Epithelial cell of esophagus (primary cell): ENCODE measurements around the gene RTEL1.
A peak's percentile ranks its signal among the peaks of the same experiment; 100 is the strongest.
"Not testable (repeated sequence)": the region's sequence is repeated elsewhere in the genome, so short reads cannot be mapped to it uniquely, and the experiment has no call there.

Source experiments
- DNase-seq: peaks from one replicate; pipeline ENCODE4 v3.0.0; 2010; ENCODE audit warnings: low read depth
- H3K4me3 ChIP-seq: 2 replicates; pipeline ENCODE4 v1.5.1; 2011; ENCODE audit warnings: mild to moderate bottlenecking, low read length, control low read depth
- TF ChIP-seq, protein P1 (sequence below): IDR thresholded peaks from 2 replicates; pipeline ENCODE4 v1.5.1; 2011; ENCODE audit warnings: low read depth, mild to moderate bottlenecking, low read length, control low read depth, inconsistent platforms; ENCODE audit not compliant: insufficient read depth; ENCODE audit errors: missing control alignments

The RTEL1 gene

DNA sequence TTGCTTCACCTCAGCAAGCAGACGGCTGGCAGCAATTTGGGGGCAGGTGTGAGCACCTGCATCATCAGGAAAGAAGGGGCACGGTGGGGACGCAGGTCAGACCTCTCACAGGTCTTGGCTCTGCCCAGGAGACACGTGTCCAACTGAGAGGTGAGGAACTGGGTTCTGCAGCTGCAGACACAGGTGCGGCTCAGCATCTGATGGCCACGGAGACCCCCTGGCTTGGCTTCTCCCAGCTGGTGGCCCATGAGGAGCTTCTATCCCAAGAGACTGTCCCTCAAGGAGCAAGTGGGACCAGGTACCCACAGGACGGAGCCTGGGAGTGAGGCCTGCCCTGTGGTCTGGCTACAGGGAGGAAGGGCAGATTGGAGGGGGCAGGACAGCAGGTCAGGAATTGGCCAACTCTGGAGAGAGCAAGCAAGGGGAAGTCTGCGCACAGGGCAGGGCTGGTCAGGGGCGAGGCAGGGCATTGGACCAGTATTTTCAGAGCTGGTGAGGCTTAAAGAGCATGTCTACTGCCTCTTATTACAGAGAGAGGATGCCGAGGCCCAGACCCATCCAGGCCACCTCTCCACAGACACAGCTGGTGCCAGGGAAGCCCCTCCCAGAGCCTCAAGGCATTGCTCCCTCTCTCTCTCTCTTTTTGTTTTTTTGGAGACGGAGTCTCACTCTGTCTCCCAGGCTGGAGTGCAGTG, 9.1 kb upstream of the RTEL1 start:
- no peak overlapping the region for H3K4me3 ChIP-seq
- TF ChIP-seq, protein P1, sequence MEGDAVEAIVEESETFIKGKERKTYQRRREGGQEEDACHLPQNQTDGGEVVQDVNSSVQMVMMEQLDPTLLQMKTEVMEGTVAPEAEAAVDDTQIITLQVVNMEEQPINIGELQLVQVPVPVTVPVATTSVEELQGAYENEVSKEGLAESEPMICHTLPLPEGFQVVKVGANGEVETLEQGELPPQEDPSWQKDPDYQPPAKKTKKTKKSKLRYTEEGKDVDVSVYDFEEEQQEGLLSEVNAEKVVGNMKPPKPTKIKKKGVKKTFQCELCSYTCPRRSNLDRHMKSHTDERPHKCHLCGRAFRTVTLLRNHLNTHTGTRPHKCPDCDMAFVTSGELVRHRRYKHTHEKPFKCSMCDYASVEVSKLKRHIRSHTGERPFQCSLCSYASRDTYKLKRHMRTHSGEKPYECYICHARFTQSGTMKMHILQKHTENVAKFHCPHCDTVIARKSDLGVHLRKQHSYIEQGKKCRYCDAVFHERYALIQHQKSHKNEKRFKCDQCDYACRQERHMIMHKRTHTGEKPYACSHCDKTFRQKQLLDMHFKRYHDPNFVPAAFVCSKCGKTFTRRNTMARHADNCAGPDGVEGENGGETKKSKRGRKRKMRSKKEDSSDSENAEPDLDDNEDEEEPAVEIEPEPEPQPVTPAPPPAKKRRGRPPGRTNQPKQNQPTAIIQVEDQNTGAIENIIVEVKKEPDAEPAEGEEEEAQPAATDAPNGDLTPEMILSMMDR, result no peak
- no peak for DNase-seq

DNA sequence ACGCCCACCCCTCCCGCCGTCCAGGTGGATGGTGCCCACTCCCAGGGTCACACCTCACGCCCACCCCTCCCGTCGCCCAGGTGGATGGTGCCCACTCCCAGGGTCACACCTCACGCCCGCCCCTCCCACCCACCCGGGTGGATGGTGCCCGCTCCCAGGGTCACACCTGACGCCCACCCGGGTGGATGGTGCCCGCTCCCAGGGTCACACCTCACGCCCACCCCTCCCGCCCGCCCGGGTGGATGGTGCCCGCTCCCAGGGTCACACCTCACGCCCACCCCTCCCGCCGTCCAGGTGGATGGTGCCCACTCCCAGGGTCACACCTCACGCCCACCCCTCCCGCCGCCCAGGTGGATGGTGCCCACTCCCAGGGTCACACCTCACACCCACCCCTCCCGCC, 7.6 kb upstream of the RTEL1 start:
- DNase-seq, H3K4me3 ChIP-seq: not testable (repeated sequence)

DNA sequence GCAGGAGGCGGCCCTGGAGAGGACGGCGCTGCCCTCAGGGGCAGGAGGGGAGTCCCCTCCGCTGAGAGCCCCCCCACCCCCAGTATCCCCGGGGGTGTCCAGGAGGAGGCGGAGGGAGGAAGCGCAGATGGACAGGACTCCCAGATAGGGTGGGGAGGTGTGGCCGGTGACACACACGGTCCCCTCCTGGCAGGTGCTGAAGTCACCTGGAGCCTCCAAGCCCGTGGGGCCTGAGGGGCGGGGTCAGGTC, 6.2 kb upstream of the RTEL1 start:
- no peak for DNase-seq
- TF ChIP-seq, protein P1, result no peak
- no peak overlapping the region for H3K4me3 ChIP-seq

DNA sequence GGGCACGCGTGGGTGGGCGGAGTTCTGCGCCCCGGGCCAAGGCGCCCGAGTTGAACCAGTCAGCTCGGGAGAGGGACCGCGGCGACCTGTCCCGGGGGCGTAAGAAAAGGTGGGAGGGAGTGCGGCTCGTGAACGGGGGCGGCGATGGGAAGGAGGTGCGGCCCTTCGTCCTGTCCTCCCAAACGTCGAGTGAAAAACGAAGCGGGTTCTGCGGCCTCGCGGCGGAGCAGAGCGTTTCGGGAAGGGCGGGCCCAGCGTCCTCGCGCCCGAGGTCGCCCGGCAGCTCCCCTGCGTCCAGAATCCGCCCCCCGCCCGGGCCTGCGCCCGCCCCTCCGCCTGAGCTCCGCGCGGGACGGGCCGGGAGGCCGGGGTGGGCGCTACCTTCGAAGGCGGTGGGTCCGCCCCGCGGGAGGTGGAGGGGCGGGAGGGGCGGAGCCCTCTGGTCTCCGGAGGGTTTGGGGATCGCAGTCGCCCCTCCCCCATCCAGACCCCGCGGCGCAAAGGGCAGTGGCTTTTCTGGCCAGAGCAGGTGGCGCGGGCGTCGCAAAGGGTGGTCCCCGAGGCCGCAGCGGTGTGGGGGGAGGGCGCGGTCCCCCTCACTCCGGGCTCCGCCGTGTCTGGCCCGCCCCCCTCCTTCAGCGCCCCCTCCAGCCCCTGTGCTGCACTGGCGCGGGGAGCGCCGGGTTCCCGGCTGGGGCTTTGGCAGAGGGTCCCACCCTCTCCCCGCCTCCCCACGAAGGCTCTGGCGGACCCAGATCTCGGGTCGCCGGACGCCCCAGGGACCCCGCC, 5.7 kb upstream of the RTEL1 start:
- TF ChIP-seq, protein P1, result no peak
- no peak overlapping the region for H3K4me3 ChIP-seq
- DNase-seq, result no peak

DNA sequence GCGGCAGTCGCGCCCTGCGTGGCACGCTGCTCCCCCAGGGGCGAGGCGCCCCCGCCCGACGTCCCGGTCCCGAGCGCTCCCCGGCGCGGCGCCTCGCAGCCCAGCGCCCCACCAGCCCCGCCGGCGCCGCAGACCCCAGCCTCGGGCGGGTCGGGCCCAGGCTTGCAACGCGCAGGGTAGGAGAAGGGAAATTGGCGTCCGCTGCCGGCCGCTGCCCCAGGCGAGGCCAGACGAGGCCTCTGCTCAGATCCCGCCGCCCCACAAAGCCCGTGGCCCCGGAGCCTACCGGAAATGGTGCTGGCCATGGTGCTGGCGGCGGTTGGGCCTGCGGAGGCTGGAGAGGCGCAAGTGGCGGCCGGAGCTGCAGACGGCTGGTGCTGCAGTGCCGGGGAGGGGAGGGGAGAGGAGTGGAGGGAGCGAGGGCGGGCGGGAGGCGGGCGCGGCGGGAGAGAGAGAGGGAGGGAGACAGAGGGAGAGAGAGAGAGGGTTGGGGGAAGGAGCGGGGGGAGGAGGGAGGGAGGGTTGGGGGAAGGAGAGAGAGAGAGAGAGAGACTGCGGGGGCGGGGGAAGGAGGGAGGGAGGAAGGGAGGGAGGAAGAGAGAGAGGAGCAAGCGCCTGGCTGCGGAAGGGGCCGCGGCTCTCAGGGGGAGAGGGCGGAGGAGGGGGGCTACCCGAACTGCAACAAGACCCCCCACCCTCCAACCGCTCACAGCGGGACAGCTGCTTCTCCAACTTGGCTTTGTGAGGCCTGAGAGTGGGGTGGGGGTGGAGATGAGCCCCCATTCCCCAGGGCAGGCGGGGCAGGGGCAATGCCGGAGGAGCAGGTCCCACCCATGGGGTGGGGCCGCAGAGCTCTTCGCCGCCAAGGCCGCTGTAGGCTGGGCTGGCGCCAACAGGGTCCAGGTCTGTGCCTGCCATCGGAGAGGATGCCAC, 4.8 kb upstream of the RTEL1 start, which contains the start of gene STMN3:
Gene STMN3 (minus strand): TSS at position 384 of the 933 bp plus-strand sequence. CDS start 79 bp downstream, at position 305.
- H3K4me3 ChIP-seq, result no peak within 1 kb of the TSS
- TF ChIP-seq, protein P1, result no peak
- DNase-seq, result peak; percentile 77

DNA sequence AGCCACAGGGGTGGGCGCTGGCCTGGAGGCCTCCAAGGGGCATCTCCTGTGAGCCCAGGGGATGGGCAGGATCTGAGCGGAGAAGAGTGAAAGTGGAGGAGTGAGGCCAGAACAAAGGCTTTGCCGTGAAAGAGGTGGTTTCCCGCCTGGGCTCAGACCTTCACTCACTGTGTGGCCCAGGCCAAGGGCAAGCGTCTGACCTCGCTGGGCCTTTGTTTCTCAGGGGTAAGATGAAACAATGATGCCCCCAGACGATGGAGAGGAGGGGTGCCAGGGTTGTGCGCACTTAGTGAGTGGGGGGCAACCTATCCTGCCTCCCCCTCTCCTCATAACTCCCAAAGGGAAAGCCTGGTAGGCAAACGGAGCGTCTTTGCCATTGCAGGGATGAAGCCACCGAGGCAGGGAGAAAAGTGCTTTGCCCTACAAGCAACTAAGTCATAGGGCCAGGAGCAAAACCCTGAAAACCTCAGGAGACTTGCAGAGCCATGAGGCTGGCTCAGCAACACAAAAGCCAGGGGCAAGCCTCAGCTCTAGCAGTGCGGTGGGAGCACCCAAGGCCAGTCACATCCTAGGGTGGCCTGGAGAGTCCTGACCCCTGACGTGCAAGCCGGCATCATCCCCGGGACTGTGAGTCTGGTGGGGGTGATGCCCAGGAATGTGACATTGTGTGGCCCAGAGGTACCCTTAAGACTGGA, 4.0 kb upstream of the RTEL1 start:
- TF ChIP-seq, protein P1, result no peak
- H3K4me3 ChIP-seq, result no peak overlapping the region
- no peak for DNase-seq
